IMR-90 (cell line): ENCODE results near the gene SLC47A2.

ENCODE experiments used
- BHLHE40 ChIP-seq: fragments of 150-350 bp; IDR thresholded peaks from 2 replicates; pipeline ENCODE4 v1.6.1; 2016; ENCODE audit warnings: mild to moderate bottlenecking, low read depth, low read length
- CEBPB ChIP-seq: IDR thresholded peaks from 2 replicates; pipeline ENCODE4 v1.6.1; 2012; ENCODE audit warnings: low read depth, low read length, improper control_type of control experiment
- FOS ChIP-seq: fragments of 150-350 bp; IDR thresholded peaks from 2 replicates; pipeline ENCODE4 v1.6.1; 2016; ENCODE audit warnings: low read depth, low read length
- POLR2A ChIP-seq: IDR thresholded peaks from 2 replicates; pipeline ENCODE4 v1.6.1; 2012; ENCODE audit warnings: mild to moderate bottlenecking, low read depth, low read length
- RAD21 ChIP-seq: IDR thresholded peaks from 2 replicates; pipeline ENCODE4 v1.6.1; 2012; ENCODE audit warnings: low read length, improper control_type of control experiment
- RCOR1 ChIP-seq: IDR thresholded peaks from 2 replicates; pipeline ENCODE4 v1.6.1; 2012; ENCODE audit warnings: mild to moderate bottlenecking, low read length, improper control_type of control experiment; ENCODE audit not compliant: insufficient replicate concordance
- RFX5 ChIP-seq: IDR thresholded peaks from 2 replicates; pipeline ENCODE4 v1.8.0; 2012; ENCODE audit warnings: low read depth, mild to moderate bottlenecking, low read length, moderate library complexity
- TF ChIP-seq, protein P1 (sequence below): conservative IDR thresholded peaks from 2 replicates; pipeline ENCODE4 v1.5.1; 2012; ENCODE audit warnings: mild to moderate bottlenecking, low read depth, low read length, improper control_type of control experiment
- TF ChIP-seq, protein P2 (sequence below): fragments of 150-350 bp; IDR thresholded peaks from 2 replicates; pipeline ENCODE4 v1.6.1; 2016; ENCODE audit warnings: low read depth, mild to moderate bottlenecking, low read length, moderate library complexity, borderline replicate concordance
- TF ChIP-seq, protein P3 (sequence below): fragments of 150-350 bp; IDR thresholded peaks from 2 replicates; pipeline ENCODE4 v1.6.1; 2017; ENCODE audit warnings: mild to moderate bottlenecking, antibody characterized with exemption, low read length, low read depth

DNA sequence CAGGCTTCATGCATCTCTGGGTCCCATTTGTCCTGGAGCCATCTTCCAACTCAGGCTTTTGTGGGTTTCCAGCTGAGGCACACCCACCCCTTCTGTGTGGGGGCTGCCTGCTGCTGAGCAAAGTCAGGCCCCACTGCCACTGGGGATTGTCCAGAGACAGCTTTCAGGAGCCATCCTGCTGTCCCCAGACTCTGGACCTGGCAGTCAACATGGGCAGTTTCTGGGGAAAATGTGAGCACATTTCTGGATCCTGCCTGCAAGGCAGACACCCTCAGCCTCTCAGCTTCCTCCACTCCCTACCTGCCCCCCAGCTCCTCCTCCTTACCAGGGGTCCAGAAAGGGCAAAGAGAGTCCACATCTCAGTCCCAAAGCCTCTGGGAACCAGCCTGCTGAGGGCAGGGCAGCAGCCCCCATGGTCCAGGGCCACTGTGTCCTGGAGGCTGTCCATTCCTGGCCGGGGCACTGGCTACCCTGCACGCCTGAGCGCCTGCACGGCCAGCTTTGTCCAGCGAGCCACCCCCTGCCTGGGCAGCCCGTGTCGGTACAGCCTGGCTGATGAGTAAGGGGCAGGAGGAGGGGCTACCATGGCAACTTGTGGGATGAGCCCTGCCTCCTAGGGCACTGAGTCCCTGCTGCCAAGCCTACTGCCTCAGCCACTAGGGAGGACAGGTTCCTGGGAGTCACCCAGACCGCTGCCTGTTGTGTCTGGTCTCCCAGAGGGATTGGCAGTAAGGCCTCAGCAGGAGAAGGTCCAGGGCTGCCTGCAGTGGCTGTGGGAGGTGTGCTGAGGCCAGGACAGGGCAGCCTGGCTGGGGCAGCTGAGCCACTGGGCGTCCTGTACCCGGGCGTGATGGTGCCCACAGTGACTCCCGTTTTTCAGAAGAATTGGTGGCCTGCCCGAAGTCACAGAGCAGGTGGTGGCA is at the start of gene SLC47A2:
- TF ChIP-seq POLR2A: no peak
- TF ChIP-seq, protein P1, sequence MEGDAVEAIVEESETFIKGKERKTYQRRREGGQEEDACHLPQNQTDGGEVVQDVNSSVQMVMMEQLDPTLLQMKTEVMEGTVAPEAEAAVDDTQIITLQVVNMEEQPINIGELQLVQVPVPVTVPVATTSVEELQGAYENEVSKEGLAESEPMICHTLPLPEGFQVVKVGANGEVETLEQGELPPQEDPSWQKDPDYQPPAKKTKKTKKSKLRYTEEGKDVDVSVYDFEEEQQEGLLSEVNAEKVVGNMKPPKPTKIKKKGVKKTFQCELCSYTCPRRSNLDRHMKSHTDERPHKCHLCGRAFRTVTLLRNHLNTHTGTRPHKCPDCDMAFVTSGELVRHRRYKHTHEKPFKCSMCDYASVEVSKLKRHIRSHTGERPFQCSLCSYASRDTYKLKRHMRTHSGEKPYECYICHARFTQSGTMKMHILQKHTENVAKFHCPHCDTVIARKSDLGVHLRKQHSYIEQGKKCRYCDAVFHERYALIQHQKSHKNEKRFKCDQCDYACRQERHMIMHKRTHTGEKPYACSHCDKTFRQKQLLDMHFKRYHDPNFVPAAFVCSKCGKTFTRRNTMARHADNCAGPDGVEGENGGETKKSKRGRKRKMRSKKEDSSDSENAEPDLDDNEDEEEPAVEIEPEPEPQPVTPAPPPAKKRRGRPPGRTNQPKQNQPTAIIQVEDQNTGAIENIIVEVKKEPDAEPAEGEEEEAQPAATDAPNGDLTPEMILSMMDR: no peak
- TF ChIP-seq, protein P2, sequence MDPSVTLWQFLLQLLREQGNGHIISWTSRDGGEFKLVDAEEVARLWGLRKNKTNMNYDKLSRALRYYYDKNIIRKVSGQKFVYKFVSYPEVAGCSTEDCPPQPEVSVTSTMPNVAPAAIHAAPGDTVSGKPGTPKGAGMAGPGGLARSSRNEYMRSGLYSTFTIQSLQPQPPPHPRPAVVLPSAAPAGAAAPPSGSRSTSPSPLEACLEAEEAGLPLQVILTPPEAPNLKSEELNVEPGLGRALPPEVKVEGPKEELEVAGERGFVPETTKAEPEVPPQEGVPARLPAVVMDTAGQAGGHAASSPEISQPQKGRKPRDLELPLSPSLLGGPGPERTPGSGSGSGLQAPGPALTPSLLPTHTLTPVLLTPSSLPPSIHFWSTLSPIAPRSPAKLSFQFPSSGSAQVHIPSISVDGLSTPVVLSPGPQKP: no peak
- no peak for TF ChIP-seq CEBPB
- no peak for TF ChIP-seq RCOR1
- TF ChIP-seq FOS: no peak
- TF ChIP-seq RFX5: no peak
- TF ChIP-seq RAD21: no peak
- TF ChIP-seq, protein P3, sequence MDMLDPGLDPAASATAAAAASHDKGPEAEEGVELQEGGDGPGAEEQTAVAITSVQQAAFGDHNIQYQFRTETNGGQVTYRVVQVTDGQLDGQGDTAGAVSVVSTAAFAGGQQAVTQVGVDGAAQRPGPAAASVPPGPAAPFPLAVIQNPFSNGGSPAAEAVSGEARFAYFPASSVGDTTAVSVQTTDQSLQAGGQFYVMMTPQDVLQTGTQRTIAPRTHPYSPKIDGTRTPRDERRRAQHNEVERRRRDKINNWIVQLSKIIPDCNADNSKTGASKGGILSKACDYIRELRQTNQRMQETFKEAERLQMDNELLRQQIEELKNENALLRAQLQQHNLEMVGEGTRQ: no peak
- TF ChIP-seq BHLHE40: no peak
